HG02623 (cell line): Measurements from ENCODE around the gene ELMOD3.
"Not testable (repeated sequence)": the region's sequence is repeated elsewhere in the genome, so short reads cannot be mapped to it uniquely, and the experiment has no call there.

Experiments
- ATAC-seq: cut with Tn5 transposase; IDR thresholded peaks from one replicate; pipeline ENCODE4 v1.9.1; 2021; ENCODE audit warnings: moderate library complexity; ENCODE audit not compliant: unreplicated experiment

Gene ELMOD3

DNA sequence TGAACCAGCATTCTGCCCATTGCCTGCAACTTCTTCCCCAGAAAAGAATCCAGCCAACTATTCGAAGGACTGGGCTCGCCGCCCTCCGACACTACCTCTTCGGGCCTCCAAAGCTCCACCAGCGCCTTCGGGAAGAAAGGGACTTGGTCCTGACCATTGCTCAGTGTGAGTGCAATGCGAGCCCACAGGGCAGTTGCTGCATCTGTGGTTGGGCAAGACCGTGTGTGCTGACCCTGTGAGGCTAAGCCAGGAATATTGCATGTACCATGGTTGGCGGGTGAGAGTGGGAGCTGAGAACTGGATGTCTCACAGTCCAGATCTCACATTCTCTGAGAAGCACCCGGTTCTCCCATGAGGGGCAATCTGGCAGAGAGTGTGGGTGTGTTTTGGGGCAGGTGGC is 16.5 kb downstream of the ELMOD3 start:
- ATAC-seq = no peak

DNA sequence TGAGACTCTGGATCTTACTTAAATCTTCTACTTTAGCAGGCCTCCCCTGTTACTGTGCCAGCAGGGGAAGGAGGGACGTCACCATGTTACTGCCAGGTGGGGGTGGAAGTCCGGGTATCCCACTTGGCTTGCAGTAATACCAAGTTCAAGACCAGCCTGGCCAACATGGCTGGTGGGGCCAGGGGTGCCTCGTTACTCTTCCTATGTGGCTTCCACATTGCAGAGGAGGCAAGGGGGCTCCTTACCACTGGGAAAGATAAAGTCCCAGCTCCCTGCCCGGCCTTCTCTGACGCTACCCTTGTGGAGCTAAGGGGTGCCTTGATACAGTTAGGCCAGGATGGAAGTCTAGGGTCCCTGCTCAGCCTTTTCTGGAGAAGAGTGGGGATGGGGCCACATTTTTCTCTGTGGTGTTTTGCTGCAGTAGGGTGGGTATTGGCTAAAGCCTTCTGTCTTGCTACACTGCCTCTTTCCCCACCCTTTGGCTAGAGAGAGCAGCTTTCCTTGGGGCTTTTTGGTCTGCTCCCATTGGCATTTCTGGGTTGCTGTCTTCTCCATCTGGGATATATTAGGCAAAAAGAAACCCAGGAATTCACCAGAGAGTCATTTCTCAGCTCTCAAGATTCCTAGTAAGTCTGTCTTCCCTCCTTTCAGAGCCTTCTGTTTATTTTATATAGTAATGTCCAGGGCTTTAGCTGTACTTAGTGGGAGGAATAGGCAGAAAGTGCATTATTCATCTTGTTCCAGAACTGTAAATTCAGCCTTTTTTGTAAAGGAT is 21.9 kb downstream of the ELMOD3 start:
- ATAC-seq = no peak

DNA sequence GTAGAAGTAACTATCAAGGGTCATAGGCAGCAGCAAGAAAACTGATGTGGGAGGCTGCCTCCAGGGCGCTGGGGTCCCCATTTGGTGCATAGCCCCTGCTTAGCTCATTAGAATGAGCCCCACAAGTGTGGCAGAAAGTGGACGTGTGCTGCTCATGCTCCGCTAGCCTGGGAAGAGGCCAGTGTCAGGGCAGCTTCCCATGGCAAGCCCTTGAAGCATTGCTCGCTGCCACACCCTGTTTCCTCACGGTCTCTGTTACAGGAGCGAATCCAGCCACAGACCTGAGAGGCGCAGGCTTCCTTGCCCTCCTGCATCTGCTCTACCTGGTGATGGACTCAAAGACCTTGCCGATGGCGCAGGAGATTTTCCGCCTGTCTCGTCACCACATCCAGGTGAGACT is 22.5 kb downstream of the ELMOD3 start:
- ATAC-seq = no peak

DNA sequence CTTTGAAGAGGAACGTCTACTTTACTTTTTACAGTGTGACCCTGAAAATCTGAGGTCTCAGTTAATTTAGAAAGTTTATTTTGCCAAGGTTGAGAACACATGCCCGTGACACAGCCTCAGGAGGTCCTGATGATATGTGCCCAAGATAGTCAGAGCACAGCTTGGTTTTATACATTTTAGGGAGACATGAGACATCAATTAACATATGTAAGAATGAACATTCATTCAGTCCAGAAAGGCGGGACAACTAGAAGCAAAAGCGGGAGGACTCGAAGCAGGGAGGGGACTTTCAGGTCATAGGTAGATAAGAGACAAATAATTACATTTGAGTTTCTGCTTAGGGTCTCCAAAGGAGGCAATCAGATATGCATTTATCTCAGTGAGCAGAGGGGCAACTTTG is 23.7 kb downstream of the ELMOD3 start:
- ATAC-seq = no peak

DNA sequence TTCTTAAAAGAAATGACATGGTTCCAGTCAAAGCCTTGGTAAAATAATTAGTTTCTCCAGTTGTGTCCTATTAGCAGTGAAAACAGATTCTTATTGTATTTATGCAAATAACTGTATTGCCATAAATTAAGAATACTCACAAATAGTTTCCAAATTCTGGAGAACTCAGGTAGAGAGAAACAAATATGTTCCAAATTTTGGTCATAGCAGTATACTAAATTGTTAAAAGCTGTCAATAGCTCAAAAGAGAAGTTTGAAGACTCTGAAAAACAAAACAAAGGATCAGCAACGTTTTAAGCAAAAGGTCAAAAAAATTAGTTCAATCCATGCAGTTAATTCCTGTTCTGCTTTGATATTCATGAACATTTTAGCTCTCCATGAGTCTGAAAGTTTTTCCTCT is 25.5 kb downstream of the ELMOD3 start:
- ATAC-seq = no peak

DNA sequence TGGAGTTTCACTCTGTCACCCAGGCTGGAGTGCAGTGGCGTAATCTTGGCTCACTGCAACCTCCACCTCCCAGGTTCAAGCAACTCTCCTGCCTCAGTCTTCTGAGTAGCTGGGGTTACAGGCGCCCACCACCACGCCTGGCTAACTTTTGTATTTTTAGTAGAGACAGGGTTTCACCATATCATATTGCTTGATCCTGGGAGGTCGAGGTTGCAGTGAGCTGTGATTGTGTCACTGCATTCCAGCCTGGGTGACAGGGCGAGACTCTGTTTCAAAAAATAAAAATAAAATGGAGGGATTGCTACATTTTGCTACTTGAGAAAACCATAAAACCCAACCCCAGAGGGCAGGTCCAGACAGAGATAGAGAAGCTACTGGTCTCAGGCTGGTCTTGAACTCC is 28.6 kb downstream of the ELMOD3 start:
- ATAC-seq = not testable (repeated sequence)

DNA sequence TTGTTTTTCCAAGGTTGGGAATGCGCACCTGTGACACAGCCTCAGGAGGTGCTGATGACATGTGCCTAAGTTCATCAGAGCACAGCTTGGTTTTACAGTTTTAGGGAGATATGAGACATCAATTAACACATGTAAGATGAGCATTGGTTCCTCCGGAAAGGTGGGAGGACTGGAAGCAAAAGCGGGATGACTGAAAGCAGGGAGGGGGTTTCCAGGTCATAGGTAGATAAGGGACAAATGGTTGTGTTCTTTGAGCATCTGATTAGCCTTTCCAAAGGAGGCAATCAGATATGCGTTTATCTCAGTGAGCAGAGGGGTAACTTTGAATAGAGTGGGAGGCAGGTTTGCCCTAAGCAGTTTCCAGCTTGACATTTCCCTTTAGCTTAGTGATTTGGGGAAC is 29.3 kb downstream of the ELMOD3 start:
- ATAC-seq = no peak

DNA sequence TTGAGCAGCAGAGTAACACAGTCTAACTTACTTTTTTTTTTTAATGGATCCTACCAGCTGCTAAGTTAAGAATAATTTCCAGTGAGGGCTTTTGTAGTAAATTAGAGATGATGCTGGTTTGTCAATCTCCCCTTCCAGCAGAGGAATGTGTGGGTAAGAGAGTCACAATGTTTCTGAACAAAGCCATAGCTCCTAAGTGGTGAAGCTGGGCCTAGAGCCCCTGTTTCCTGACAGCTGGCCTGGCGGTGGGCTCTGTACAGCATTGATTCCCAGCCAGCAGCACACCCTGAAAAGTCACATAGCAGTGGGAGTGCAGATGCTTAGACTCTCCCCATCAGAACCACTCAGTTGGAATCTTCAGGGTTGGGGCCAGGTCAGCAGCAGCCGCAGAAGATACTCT is 31.2 kb downstream of the ELMOD3 start:
- ATAC-seq = no peak

DNA sequence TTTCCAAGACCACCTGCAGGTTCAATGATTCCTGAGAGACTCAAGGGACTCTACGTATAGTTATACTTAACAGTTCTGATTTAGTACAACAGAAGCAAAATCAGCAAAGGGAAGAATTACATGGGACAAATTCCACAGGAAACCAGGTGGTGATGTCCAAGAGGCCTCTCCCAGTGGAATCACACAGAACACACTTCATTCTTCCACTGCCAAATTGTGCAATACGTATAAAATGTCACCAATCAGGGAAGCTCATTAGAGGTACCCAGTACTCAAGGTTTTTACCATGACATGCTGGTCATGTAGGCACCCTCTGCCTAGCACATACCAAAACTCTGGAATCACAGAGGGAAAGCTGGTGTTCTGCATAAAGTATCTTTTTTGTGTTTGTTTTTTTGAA is 33.2 kb downstream of the ELMOD3 start:
- ATAC-seq = no peak

DNA sequence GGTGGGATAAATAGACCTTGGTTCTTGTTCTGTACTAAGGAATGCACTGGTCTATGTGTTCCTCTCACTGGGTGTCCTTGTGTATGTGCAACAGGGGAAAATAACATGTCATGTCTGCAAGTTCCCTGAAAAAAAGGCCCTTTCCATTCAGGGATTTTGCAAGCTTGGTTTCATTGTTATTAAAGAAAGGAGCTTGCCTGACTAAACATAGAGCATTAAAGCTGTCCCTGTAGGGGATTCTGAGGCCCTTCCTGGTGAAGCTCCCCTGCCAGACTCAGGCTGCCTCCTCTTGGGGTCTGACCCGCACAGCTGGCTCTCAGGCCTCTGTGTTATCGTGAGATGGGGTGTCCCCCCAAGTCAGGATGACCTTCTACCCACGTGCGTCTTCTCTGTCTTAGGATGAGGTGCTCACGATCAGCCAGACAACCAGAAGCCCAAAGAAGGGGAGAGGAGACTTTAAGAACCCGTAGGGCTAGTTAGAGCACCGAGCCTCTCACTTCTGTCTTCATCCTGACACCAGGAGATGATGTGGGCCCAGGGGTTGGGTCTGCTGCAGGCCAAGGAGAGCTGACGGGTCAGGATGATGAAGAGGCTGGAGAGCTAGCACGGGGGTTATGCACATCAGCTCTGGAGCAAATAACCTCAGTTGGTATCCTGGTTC is 34.4 kb downstream of the ELMOD3 start:
- no peak for ATAC-seq

DNA sequence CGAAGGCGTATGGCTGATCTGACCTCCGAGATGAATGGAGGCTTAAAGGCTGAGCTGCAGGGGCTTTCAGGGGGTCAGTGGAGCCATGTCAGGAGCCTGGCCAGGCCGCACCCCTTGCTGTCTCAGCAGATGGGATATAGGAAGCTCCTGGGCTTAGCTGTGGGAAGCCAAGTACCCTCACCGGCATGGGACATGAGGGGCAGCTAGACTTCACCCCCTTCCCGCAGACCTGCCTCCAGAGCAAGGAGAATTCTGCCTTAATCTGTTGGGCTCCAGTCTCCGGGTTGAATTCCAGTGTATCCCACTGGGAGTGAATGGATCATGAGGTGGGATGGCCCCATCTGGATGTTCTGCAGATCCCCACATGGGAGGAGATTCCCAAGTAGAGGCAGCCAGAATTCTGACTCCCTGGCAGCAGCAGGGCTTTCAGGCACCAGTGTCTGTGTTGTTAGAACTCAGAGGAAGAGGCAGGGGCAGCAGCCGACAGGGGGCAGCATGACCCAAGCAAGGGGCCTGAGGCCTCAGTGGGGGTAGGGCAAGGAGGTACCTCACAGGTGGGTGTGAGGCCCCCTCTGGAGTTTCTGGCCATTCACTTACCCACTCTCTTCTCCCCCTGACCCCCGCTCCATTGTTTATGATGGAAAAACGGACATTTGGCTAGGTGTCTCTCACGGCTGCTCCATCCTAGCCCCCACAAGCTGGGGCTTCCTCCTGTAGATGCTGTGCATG is 36.5 kb downstream of the ELMOD3 start:
- ATAC-seq = no peak

DNA sequence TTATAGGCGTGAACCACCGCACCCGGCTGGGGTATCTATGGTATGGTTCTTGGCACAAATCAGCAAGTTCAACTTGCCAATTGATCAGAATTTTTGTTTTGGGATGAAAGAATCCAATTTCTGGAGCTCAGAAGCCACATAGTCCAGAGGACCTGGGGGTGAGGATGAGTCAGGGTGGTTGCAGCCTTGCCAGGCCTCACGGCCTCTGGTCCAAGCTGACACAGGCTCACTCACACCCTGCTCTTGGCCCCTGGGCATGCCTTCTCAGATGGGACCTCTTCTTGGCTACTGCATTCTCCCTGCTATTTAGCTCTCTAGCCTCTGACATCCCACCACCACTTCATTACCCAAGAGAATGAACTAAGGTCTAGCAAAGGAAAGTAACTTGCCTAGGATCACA is 39.3 kb downstream of the ELMOD3 start:
- ATAC-seq = no peak

DNA sequence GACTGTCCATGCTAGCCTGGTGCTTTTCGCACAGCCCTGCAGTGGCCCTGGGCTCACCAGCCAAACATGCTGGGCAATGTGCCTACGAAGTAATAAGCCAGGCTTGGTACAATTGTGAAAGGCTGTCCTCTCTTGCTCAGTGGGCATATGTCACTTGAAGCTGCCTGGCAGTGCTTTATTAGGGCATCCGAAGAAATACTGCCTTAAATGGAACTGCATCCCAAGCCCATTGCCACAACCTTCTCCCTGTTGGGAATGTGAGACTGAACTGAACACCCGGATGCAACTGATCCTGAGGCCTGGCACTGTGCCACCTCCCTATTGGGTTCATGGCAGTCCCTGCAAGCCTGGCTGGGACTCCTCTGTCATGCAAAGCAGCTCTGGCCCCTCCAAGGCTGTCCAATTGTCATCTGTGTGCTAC is 39.7 kb downstream of the ELMOD3 start:
- no peak for ATAC-seq

DNA sequence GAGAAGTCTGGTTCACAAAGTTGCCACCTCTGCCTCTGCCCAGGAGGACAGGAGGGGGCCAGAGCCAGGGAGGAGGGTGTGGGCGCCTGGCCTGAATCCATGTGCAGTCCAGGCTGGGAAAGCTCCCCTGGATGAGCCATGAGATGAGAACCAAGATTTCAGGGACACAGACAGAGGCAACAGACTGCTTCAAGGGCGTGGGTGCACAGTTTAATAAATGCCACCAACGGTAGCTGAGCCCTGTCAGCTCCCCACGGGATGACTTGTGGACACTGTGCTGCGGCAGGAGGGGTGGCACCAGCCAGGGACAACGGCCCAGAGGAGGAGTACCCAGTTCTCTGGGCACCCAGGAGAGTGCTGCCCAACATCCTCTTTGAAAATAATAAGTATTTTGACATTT is 40.4 kb downstream of the ELMOD3 start:
- no peak for ATAC-seq

DNA sequence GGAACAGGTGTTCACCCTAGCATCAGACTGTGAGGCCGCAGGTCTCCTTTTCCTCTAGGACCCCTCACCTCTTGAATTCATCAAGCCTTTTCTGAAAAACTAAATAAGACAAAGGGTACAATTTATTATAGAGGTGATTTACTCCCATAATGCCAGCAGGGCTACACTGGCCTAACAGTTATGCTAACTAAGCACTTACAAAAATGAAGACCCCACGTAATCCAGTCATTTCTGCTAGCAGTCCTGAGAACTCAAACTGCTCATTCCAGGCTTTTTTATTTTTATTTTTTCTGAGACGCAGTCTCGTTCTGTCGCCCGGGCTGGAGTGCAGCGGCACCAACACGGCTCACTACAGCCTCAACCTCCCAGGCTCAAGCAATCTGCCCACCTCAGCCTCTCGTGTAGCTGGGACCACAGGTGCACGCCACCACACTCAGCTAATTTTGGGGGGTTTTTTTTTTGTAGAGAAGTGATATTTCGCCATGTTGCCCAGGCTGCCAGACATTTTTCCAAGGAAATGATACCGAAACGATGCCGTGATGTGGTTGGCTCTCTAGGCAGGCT is 41.4 kb downstream of the ELMOD3 start:
- no peak for ATAC-seq

DNA sequence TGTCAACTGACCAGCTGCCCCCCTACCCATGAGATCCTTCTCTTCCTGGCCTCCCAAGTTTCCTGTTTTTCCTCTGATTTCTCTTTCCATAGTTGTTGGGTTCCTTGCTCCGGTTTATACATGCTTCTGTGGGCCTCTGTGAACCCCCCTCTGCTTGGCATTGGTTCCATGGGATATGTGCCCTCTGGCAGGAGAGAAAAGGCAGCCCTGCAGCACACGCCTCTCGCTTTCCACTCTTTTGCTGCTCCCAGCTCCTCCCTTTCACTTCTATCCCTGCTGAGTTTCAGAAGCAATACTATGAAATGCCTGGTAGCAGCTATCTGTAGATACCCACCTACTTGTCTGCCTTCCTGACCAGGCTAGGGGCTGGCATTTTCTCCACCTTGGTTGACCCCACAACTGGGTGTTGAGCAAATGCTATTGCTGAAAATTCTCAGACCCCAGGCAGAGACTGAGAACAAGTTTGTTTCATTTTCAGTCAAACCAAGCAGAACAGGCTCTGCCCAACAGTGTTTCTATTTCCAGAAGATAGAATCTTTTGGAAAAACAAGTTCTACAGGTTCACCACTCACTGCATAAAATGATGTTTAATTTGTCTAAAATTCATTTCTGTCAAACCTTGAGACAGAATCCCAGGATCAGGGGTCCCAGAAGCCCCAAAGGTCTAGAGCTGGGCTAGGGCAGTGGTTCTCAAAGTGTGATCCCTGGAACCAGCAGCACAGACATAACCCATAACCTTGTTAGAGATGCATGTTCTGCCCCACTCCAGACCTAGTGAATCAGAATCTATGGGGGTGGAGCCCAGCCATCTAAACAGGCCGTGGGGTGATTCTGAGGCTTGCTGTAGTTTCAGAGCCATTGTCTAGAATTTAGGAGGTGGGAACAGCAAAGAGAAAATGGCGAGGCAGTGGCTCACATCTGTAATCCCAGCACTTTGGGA is 42.2 kb downstream of the ELMOD3 start:
- ATAC-seq = no peak

DNA sequence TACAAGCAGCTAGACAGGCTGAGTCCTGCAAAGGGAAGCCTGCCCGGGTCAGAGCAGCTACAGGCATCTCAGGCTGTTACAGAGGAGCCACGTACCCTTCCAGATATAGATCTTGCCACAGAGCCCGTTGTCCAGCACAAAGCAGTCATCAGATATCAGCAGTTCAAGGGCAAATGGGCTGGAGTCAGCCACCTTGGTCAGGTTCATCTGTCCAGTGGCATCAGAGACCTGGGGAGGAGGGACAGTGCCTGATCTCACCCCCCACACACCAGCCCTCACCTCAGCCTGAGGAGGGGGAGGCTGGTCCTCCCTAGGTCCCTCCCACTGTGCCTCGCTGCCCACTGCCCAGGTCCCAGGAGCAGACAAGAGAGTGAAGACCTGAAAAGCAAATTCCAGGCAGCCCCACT is 43.4 kb downstream of the ELMOD3 start:
- no peak for ATAC-seq

DNA sequence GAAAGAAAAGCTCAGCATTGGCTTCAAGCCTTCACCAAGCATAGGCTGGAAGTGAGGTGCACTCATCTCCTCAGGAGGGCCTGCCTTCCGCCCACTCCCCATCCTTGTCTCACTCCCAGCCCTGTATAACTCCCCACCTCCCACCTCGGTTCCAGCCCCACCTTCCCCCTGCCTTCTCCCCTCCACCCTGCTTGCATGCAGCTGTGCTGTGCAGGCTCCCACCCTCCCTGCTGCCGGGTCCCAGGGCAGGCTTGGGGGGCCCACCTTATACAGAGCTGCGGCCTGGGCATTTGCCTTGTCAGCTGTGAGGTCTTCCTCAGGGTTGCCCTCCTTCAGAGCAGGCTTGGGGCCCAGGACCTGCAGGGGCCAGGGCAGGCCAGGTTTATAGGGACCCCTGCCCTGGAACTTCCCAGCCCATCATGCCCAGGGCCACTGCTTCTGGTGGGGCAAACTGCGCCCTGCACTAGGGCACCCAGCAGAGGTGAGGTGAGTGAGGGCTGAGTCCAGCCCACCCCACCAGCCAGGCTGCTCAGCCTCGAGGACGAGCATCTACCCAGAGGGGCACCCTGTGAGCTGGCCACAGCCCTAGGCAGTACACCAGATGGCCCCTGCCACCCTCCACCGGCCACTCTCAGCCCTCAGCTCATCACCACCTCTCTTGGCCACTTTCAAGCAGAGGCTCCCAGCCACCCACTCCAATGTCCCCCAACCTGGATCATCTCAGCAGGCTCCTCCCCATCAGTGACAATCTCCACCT is 44.0 kb downstream of the ELMOD3 start:
- ATAC-seq = no peak

DNA sequence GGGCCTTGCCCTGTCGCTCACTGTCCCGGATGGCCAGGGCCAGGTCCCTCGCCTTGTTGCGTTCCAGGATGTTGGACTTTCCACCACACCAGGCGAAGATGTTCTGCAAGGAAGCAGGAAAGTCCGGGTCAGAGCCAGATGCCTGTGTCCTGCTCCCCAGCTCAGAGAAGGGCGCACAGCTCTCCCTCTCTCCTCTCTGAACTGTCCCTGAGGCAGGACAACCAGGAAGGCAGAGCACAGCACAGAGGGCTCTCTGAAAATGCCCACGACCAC is 44.5 kb downstream of the ELMOD3 start:
- no peak for ATAC-seq

DNA sequence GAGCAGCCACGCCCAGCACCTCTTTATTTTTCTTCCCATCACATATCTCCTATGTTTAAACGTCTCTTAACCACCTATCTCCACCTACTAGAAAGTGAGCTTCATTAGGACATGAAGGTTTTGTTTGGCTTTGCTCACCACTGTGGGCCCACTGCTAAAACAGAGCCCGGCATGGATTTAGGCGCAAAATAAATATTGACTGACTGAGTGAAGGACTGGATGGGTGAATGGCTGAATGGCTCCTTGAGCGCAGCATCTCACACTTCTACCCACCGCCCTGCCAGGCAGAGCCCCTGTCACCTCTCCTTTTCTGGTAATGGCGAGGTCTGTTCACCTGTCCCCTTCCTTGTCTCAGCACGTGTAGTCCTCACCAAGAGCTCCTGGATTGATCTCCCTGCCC is 45.5 kb downstream of the ELMOD3 start:
- ATAC-seq = no peak
